Heart left ventricle (tissue), 16 donors: ENCODE results near the gene CUX1. TPM values are rescaled to one million over a fixed set of nuclear protein-coding genes. Genes with fewer than 3 reads are reported as not detected.

Experiments
- ATAC-seq, 4 donors: fragments of 200-7000 bp; cut with Tn5 transposase; one replicate each; pipeline ENCODE4 v1.9.1; 2020 to 2022; ENCODE audit warnings: moderate library complexity in 4 of 4, mild to moderate bottlenecking in 3 of 4, moderate number of reproducible peaks in 1 of 4
- DNase-seq, 5 donors: peaks; one replicate each; pipeline ENCODE4 v3.0.0-alpha.2; 2020
- H3K27ac ChIP-seq, 12 donors: fragments of 200-600 bp; sonication (generic) in 4 of 12; one replicate each; pipeline versions ENCODE4 v1.5.0 to v1.8.0; 2016 to 2022; ENCODE audit warnings: mild to moderate bottlenecking in 2 of 12
- H3K27me3 ChIP-seq, 9 donors: fragments of 200-600 bp; sonication (generic) in 2 of 9; one replicate each; pipeline versions ENCODE4 v1.5.1 to v1.8.0; 2016 to 2022; ENCODE audit warnings: mild to moderate bottlenecking in 3 of 9
- H3K36me3 ChIP-seq, 9 donors: fragments of 200-600 bp; sonication (generic) in 2 of 9; one replicate each; pipeline versions ENCODE4 v1.5.0 to v1.8.0; 2018 to 2022; ENCODE audit warnings: mild to moderate bottlenecking in 2 of 9
- H3K4me1 ChIP-seq, 12 donors: fragments of 200-600 bp; sonication (generic) in 4 of 12; one replicate each; pipeline versions ENCODE4 v1.5.0 to v1.8.0; 2016 to 2022; ENCODE audit warnings: mild to moderate bottlenecking in 3 of 12
- H3K4me3 ChIP-seq, 12 donors: fragments of 200-600 bp; sonication (generic) in 4 of 12; one replicate each; pipeline versions ENCODE4 v1.5.0 to v1.8.0; 2017 to 2022; ENCODE audit warnings: mild to moderate bottlenecking in 9 of 12, moderate library complexity in 4 of 12
- H3K9me3 ChIP-seq, 12 donors: fragments of 200-600 bp; sonication (generic) in 4 of 12; one replicate each; pipeline versions ENCODE4 v1.5.0 to v1.8.0; 2016 to 2022; ENCODE audit warnings: mild to moderate bottlenecking in 1 of 12
- POLR2A ChIP-seq, 2 donors: fragments of 450-650 bp; IDR thresholded peaks; one replicate each; pipeline ENCODE4 v1.6.1; 2017; ENCODE audit warnings: antibody characterized with exemption in 2 of 2, mild to moderate bottlenecking in 2 of 2, moderate library complexity in 2 of 2
- WGBS, 4 donors: extraction: QIAGEN DNeasy Blood & Tissue Kit in 2 of 4; methylation state at CpG; one replicate each; pipeline versions ENCODE4 v1.1.5 to v1.1.7; 2013 to 2018; 5-methylcytosine and 5-hydroxymethylcytosine counted together
- intact Hi-C, 10 donors: fragments of 100-400 bp; cut with DNase I; formaldehyde crosslinking; loops; one replicate each; pipeline versions ENCODE4 v1.11.1 to v1.14.2; 2022
- polyA plus RNA-seq, 2 donors: library from polyadenylated mRNA; stranded (reverse); fragments of 200-250 nt; gene quantifications; one replicate each; pipeline ENCODE4 v1.2.3, GENCODE V29; 2013
- total RNA-seq, 9 donors: library from RNA; depleted of rRNA in 2 of 9; stranded (reverse); fragments of >200 nt in 2 of 9; fragmentation: NEBNext Ultra II Directional in 3 of 9; extraction: Animal tissue kit (Norgen Biotek cat#: 25700) in 3 of 9; gene quantifications; one replicate each; pipeline versions ENCODE4 v1.1.0 to v1.2.4, GENCODE V29; 2016 to 2023
- TF ChIP-seq, protein P1 (sequence below), 12 donors: fragments of 200-600 bp; sonication (generic) in 4 of 12; IDR thresholded peaks; one replicate each; pipeline versions ENCODE4 v1.5.0 to v1.8.0; 2018 to 2022; ENCODE audit warnings: antibody characterized with exemption in 12 of 12, mild to moderate bottlenecking in 5 of 12
- donor health status: ischemic (EF 13 %, LVEDD 7.1; RV severe dilation, severe dysfunction).
- donor health status: healthy with polysubstance abuse.
- donor health status: DM: no; HTN: yes; CAD: no.
- donor health status: DM: no; HTN: no; CAD: no.
- donor health status: ischemic (EF 25% LVEDD 6.9; RV normal size, moderate dysfunction).
- donor health status: ischemic (EF 25% LVEDD 5.7; RV mildly dilated, moderate dysfunction).
- donor health status: healthy.
- donor health status: DM: yes; HTN: yes; CAD: no.
- donor health status: ischemic (EF 35%, LVEDD 5.7; RV mildly dilated, moderate dysfunction).
- donor health status: nonischemic (EF 11% LVEDD 7.7; RV severe dilation, severe dysfunction).
- donor health status: DM: yes; HTN: yes; CAD: no.
- donor health status: PGD.
- donor health status: ischemic (EF 29% LVEDD 5.4; RV normal size, mild dysfunction).
- donor health status: nonischemic (EF 23%, LVEDD 6.1; RV moderate dilation, normal function).

Gene CUX1
- total and polyA plus RNA-seq, 11 donors = 51.9 to 173 (median 122) TPM

- WGBS, 4 donors = 74 to 82% (median 78%) methylated on average over 9 of the region's 9 CpGs
- ATAC-seq = no peak
- no peak for DNase-seq
- Histone ChIP-seq H3K36me3 (no peaks in the 10 kb centered on the region), H3K9me3 (no peaks in the 10 kb centered on the region), H3K27ac (peak overlapping the region in 5 of 12 donors; percentile 22 to 50 (median 30)), H3K4me3 (no peak overlapping the region), H3K4me1 (peaks cover 0 to 36% (median 7%) of the 10 kb centered on the region in 12 donors), H3K27me3 (no peaks in the 10 kb centered on the region)
- TF ChIP-seq POLR2A (IDR thresholded peaks at IDR 0.05) = no peak
- TF ChIP-seq, protein P1, sequence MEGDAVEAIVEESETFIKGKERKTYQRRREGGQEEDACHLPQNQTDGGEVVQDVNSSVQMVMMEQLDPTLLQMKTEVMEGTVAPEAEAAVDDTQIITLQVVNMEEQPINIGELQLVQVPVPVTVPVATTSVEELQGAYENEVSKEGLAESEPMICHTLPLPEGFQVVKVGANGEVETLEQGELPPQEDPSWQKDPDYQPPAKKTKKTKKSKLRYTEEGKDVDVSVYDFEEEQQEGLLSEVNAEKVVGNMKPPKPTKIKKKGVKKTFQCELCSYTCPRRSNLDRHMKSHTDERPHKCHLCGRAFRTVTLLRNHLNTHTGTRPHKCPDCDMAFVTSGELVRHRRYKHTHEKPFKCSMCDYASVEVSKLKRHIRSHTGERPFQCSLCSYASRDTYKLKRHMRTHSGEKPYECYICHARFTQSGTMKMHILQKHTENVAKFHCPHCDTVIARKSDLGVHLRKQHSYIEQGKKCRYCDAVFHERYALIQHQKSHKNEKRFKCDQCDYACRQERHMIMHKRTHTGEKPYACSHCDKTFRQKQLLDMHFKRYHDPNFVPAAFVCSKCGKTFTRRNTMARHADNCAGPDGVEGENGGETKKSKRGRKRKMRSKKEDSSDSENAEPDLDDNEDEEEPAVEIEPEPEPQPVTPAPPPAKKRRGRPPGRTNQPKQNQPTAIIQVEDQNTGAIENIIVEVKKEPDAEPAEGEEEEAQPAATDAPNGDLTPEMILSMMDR (IDR thresholded peaks at IDR 0.05) = no peak
- intact Hi-C loops = no loop called here
Measured at GRCh38 chr7:101960985-101961708, 143.7 kb downstream of the CUX1 start.

DNA sequence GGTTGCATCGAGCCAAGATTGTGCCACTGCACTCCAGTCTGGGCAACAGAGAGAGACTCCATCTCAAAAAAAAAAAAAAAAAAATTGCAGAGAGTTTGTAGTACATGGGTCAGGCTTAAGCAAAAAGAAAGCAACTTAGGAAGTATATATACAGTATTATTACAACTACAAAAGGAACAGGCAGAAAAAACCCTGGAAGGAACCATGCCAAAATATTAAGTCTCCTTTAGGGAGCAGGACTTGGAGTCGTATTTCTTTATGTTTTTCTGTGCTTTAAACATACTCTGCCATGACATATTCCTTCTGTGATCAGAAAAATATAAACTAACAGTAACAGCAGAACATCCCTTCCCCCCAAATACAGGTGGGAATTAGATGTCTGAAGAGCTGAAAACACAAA lies 144.4 kb downstream of the CUX1 start:
- Histone ChIP-seq H3K27ac (peak overlapping the region in 2 of 12 donors; percentile 5 to 29), H3K27me3 (no peaks in the 10 kb centered on the region), H3K9me3 (no peaks in the 10 kb centered on the region), H3K4me3 (no peak overlapping the region), H3K36me3 (no peaks in the 10 kb centered on the region), H3K4me1 (peaks cover 0 to 36% (median 4%) of the 10 kb centered on the region in 12 donors)
- ATAC-seq (no peak), DNase-seq (no peak)
- no peak for TF ChIP-seq POLR2A (IDR thresholded peaks at IDR 0.05)
- TF ChIP-seq, protein P1 (IDR thresholded peaks at IDR 0.05) = no peak
- intact Hi-C loops = no loop called here
- 56 to 68% (median 66%) methylated on average over 2 of the region's 2 CpGs for WGBS, 4 donors

- intact Hi-C loops = no loop called here
- no peak for ATAC-seq
- H3K27me3 ChIP-seq = no peaks in the 10 kb centered on the region
- no peak overlapping the region for H3K4me3 ChIP-seq
- whole genome bisulfite sequencing, 4 donors = 94 to 97% (median 96%) methylated on average over 9 of the region's 9 CpGs
- no peaks in the 10 kb centered on the region for H3K36me3 ChIP-seq
- DNase-seq = no peak
- no peak for TF ChIP-seq POLR2A (IDR thresholded peaks at IDR 0.05)
- TF ChIP-seq, protein P1 (IDR thresholded peaks at IDR 0.05) = no peak
- peaks cover 0 to 26% (median 3%) of the 10 kb centered on the region in 12 donors for H3K4me1 ChIP-seq
- H3K27ac ChIP-seq = no peak overlapping the region
- no peaks in the 10 kb centered on the region for H3K9me3 ChIP-seq
Measured at GRCh38 chr7:101963693-101964092, 146.3 kb downstream of the CUX1 start.

DNA sequence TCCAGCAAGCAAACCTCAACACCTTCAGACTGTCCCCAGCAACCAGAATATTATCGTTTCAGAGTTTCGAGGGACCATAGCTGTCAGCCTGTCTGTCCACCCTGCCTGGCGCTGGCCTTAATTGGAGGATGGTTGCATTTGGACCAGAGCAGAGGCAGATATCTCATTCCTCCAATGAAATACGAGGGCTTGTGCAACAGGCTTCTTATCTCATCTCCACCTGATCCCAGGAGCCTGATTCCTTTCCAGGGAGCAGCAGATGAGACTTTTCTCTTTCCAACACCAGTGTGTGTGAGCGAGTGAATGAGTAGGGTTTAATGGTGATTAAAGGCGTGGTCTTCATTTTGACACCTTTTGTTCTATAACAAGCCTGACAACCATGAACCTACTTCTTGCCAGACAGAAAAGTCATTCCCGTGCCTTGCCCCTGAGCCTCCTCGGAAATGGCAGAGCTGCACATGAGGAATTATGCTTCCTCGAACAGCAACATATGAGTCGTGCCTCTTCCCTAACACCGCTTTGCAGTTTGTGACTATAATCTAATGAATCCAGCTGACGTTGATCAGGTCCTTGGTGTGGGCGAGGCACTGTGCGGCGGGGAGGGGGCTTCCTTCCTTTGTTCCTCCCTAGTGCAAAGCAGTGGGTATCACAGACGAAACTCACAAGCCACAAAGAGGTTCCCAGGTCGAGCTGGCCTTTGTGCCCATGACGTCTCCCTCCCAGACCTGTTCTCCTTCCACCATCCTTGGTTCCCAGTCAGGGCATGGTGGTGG lies 147.4 kb downstream of the CUX1 start:
- no peak overlapping the region for H3K4me3 ChIP-seq
- H3K27ac ChIP-seq = no peak overlapping the region
- peaks cover 0 to 26% (median 3%) of the 10 kb centered on the region in 12 donors for H3K4me1 ChIP-seq
- DNase-seq = no peak
- WGBS, 4 donors = 79 to 89% (median 84%) methylated on average over 18 of the region's 18 CpGs
- no peaks in the 10 kb centered on the region for H3K36me3 ChIP-seq
- intact Hi-C loops = no loop called here
- ATAC-seq = no peak
- no peaks in the 10 kb centered on the region for H3K27me3 ChIP-seq
- H3K9me3 ChIP-seq = no peaks in the 10 kb centered on the region
- TF ChIP-seq, protein P1 (IDR thresholded peaks at IDR 0.05) = no peak
- TF ChIP-seq POLR2A (IDR thresholded peaks at IDR 0.05) = no peak
